ENCODE measurements around the gene RNF130.

Gene RNF130

DNA sequence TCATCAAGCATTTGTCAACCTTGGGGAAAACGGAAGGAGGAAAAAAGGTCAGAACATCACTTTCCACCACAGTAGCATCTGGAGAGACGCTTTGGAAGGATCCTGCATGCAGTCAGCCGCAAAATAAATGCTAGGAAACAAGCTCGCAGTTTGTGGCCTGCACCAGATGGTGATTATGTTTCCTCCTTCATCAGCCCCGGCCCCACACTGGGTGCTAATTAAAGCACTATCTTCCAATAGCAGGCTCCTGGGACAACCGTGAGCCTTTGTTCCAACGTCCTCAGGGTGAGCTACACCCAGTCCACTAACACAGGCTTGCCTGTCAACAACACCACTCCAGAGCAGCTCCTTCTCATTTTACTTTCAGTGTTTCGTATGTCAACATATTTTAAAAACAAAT lies 64.0 kb downstream of the RNF130 start (continued):
- TF ChIP-seq, protein P1, sequence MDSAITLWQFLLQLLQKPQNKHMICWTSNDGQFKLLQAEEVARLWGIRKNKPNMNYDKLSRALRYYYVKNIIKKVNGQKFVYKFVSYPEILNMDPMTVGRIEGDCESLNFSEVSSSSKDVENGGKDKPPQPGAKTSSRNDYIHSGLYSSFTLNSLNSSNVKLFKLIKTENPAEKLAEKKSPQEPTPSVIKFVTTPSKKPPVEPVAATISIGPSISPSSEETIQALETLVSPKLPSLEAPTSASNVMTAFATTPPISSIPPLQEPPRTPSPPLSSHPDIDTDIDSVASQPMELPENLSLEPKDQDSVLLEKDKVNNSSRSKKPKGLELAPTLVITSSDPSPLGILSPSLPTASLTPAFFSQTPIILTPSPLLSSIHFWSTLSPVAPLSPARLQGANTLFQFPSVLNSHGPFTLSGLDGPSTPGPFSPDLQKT (IDR thresholded peaks at IDR 0.05; ENCODE audit: borderline replicate concordance, low read depth, low read length) = no peak
- TF ChIP-seq, protein P2, sequence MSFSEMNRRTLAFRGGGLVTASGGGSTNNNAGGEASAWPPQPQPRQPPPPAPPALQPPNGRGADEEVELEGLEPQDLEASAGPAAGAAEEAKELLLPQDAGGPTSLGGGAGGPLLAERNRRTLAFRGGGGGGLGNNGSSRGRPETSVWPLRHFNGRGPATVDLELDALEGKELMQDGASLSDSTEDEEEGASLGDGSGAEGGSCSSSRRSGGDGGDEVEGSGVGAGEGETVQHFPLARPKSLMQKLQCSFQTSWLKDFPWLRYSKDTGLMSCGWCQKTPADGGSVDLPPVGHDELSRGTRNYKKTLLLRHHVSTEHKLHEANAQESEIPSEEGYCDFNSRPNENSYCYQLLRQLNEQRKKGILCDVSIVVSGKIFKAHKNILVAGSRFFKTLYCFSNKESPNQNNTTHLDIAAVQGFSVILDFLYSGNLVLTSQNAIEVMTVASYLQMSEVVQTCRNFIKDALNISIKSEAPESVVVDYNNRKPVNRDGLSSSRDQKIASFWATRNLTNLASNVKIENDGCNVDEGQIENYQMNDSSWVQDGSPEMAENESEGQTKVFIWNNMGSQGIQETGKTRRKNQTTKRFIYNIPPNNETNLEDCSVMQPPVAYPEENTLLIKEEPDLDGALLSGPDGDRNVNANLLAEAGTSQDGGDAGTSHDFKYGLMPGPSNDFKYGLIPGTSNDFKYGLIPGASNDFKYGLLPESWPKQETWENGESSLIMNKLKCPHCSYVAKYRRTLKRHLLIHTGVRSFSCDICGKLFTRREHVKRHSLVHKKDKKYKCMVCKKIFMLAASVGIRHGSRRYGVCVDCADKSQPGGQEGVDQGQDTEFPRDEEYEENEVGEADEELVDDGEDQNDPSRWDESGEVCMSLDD (tag by site-specific recombination; IDR thresholded peaks at IDR 0.05) = no peak
- no peak for TF ChIP-seq SETDB1 (IDR thresholded peaks at IDR 0.05; ENCODE audit: insufficient read length, low read length)
- TF ChIP-seq, protein P3, sequence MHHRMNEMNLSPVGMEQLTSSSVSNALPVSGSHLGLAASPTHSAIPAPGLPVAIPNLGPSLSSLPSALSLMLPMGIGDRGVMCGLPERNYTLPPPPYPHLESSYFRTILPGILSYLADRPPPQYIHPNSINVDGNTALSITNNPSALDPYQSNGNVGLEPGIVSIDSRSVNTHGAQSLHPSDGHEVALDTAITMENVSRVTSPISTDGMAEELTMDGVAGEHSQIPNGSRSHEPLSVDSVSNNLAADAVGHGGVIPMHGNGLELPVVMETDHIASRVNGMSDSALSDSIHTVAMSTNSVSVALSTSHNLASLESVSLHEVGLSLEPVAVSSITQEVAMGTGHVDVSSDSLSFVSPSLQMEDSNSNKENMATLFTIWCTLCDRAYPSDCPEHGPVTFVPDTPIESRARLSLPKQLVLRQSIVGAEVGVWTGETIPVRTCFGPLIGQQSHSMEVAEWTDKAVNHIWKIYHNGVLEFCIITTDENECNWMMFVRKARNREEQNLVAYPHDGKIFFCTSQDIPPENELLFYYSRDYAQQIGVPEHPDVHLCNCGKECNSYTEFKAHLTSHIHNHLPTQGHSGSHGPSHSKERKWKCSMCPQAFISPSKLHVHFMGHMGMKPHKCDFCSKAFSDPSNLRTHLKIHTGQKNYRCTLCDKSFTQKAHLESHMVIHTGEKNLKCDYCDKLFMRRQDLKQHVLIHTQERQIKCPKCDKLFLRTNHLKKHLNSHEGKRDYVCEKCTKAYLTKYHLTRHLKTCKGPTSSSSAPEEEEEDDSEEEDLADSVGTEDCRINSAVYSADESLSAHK (tag by site-specific recombination; IDR thresholded peaks at IDR 0.05) = no peak
- TF ChIP-seq HOXC10 (CRISPR knock-in tag; IDR thresholded peaks at IDR 0.05) = no peak

DNA sequence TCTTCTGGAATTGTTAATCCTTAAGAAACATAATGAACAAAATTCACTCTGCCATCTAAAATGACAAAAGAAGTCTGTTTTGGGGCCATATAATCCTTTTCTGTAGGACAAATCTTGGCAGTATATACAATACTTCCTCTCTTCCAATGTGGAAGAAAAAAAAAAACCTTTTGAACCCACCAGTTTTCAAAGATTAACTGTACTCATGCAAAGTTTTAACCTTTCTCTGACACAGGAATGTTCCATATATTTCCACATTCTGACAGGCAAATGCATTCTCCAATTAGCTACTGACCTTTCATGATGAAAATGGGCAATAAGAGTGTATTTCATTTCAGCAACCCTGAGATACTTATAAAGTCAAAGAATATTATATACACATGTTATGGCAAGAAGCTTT lies 65.4 kb downstream of the RNF130 start:
- no peak overlapping the region for H3K4me3 ChIP-seq (ENCODE audit: low read depth, low read length)
- TF ChIP-seq, protein P4, sequence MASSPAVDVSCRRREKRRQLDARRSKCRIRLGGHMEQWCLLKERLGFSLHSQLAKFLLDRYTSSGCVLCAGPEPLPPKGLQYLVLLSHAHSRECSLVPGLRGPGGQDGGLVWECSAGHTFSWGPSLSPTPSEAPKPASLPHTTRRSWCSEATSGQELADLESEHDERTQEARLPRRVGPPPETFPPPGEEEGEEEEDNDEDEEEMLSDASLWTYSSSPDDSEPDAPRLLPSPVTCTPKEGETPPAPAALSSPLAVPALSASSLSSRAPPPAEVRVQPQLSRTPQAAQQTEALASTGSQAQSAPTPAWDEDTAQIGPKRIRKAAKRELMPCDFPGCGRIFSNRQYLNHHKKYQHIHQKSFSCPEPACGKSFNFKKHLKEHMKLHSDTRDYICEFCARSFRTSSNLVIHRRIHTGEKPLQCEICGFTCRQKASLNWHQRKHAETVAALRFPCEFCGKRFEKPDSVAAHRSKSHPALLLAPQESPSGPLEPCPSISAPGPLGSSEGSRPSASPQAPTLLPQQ (tag by site-specific recombination; IDR thresholded peaks at IDR 0.05) = no peak
- TF ChIP-seq ZNF341 (tag by site-specific recombination; IDR thresholded peaks at IDR 0.05; ENCODE audit: low read depth) = no peak
- no peak for TF ChIP-seq ZNF302 (tag by site-specific recombination; IDR thresholded peaks at IDR 0.05; ENCODE audit: low read depth)
- TF ChIP-seq ZNF830 (tag by site-specific recombination; IDR thresholded peaks at IDR 0.05; ENCODE audit: low read depth) = no peak
- TF ChIP-seq, protein P5, sequence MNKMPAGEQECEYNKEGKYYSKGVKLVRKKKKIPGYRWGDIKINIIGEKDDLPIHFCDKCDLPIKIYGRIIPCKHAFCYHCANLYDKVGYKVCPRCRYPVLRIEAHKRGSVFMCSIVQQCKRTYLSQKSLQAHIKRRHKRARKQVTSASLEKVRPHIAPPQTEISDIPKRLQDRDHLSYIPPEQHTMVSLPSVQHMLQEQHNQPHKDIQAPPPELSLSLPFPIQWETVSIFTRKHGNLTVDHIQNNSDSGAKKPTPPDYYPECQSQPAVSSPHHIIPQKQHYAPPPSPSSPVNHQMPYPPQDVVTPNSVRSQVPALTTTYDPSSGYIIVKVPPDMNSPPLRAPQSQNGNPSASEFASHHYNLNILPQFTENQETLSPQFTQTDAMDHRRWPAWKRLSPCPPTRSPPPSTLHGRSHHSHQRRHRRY (tag by site-specific recombination; IDR thresholded peaks at IDR 0.05) = no peak
- TF ChIP-seq TCF7L2 (IDR thresholded peaks at IDR 0.05; ENCODE audit: borderline replicate concordance, low read depth, low read length) = no peak
- TF ChIP-seq, protein P6, sequence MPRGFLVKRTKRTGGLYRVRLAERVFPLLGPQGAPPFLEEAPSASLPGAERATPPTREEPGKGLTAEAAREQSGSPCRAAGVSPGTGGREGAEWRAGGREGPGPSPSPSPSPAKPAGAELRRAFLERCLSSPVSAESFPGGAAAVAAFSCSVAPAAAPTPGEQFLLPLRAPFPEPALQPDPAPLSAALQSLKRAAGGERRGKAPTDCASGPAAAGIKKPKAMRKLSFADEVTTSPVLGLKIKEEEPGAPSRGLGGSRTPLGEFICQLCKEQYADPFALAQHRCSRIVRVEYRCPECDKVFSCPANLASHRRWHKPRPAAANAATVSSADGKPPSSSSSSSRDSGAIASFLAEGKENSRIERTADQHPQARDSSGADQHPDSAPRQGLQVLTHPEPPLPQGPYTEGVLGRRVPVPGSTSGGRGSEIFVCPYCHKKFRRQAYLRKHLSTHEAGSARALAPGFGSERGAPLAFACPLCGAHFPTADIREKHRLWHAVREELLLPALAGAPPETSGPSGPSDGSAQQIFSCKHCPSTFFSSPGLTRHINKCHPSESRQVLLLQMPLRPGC (tag by site-specific recombination; IDR thresholded peaks at IDR 0.05) = no peak
- no peak for TF ChIP-seq SALL2 (tag by site-specific recombination; IDR thresholded peaks at IDR 0.05; ENCODE audit: borderline replicate concordance)
- TF ChIP-seq MYNN (tag by site-specific recombination; IDR thresholded peaks at IDR 0.05; ENCODE audit: borderline replicate concordance) = no peak
- no peak for TF ChIP-seq MEIS1 (CRISPR knock-in tag; IDR thresholded peaks at IDR 0.05; ENCODE audit: borderline replicate concordance)
- no peak for TF ChIP-seq ZFP37 (tag by site-specific recombination; IDR thresholded peaks at IDR 0.05)
- TF ChIP-seq ZNF248 (tag by site-specific recombination; IDR thresholded peaks at IDR 0.05) = no peak
- CTCF ChIA-PET = interaction anchor here (1.0 kb wide), 1 partner anchor 15 kb away, joined by 3 read pairs; no protein-coding TSS in a partner anchor
- peaks cover 7% of the 10 kb centered on the region; the same call in 1 of the 2 replicates for H3K4me1 ChIP-seq (ENCODE audit: control insufficient read depth, insufficient read depth, low read length)
- no peaks in the 10 kb centered on the region for H3K9me3 ChIP-seq (ENCODE audit: control insufficient read depth, insufficient read depth, low read depth, low read length)
- no peak overlapping the region for H3K27ac ChIP-seq (ENCODE audit: extremely low read depth, low read depth, low read length)
- peaks cover 0 to 20% of the 10 kb centered on the region in 2 experiments; a peak in 2 of 3 replicates for H3K36me3 ChIP-seq (ENCODE audit: control insufficient read depth in 2 of 2, insufficient read depth in 1 of 2, low read length in 2 of 2)
- POLR2A ChIA-PET = no interaction called here

All from HEK293 (cell line).